HepG2 (cell line): ENCODE data around the gene LRTM2. TPM values are rescaled to one million over a fixed set of nuclear protein-coding genes. Genes with fewer than 3 reads are reported as not detected.
A peak's percentile ranks its signal among the peaks of the same experiment; 100 is the strongest.

Source experiments
- ATAC-seq: fragments of 200-7000 bp; cut with Tn5 transposase; 3 replicates; pipeline ENCODE4 v1.9.1; 2020; ENCODE audit warnings: mild to moderate bottlenecking, moderate library complexity
- BruUV-seq: library from RNA; stranded (reverse); fragments of 400-500 nt; replicated peaks from 2 replicates; lab custom pipeline; 2021; lab: Mats Ljungman, UMichigan
- CTCF ChIA-PET: fragments of 300-600 bp; formaldehyde crosslinking; extraction: SDS; loops from one replicate; lab custom pipeline; 2021; ENCODE audit warnings: low total read pairs, inconsistent platforms, low intra/inter-chr PET ratio; lab: Yijun Ruan, JAX
- POLR2A ChIA-PET: fragments of 350-600 bp; sonication (Branson Sonifier 250); formaldehyde crosslinking; loops from one replicate; lab custom pipeline; 2020; ENCODE audit warnings: antibody characterized with exemption, inconsistent platforms; lab: Yijun Ruan, JAX
- DNase-seq: peaks from one replicate; pipeline ENCODE4 v3.0.0-alpha.2; 2015; ENCODE audit warnings: low spot score
- FAIRE-seq: peaks from 3 replicates; lab custom pipeline; 2011; peaks lifted over from hg19 to GRCh38; lab: Jason Lieb, UNC
- H2AFZ ChIP-seq: one replicate; pipeline ENCODE4 v1.6.1; 2011; ENCODE audit warnings: low read length, inconsistent platforms
- H3K27ac ChIP-seq: fragments of 300-600 bp; 3 replicates; pipeline ENCODE4 v1.8.0; 2011; ENCODE audit warnings: mixed run types, mild to moderate bottlenecking, mixed read lengths, low read length, inconsistent platforms; ENCODE audit not compliant: insufficient read depth; ENCODE audit errors: extremely low read length
- H3K27me3 ChIP-seq, 2 experiments: fragments of 200-600 bp in 1 of 2; 2 replicates in 1 of 2; 3 replicates in 1 of 2; pipeline versions ENCODE4 v1.6.0 to v1.8.0; 2011; ENCODE audit warnings: low read length in 2 of 2, mild to moderate bottlenecking in 2 of 2, moderate library complexity in 2 of 2, inconsistent platforms in 1 of 2; ENCODE audit not compliant: insufficient read depth in 2 of 2, control insufficient read depth in 1 of 2
- H3K36me3 ChIP-seq, 2 experiments: fragments of 200-600 bp in 1 of 2; replicated peaks in 1 of 2; 2 replicates in 1 of 2; 3 replicates in 1 of 2; pipeline versions ENCODE4 v1.5.1 to v1.8.0; 2011; ENCODE audit warnings: low read length in 2 of 2, inconsistent platforms in 1 of 2; ENCODE audit not compliant: insufficient read depth in 2 of 2, control insufficient read depth in 1 of 2
- H3K4me1 ChIP-seq: 2 replicates; pipeline ENCODE4 v1.5.1; 2012; ENCODE audit warnings: low read length, inconsistent platforms; ENCODE audit not compliant: insufficient read depth
- H3K4me2 ChIP-seq: 2 replicates; pipeline ENCODE4 v1.6.0; 2011; ENCODE audit warnings: low read depth, low read length, inconsistent platforms
- H3K4me3 ChIP-seq, 3 experiments: fragments of 200-600 bp in 1 of 3; sonication (generic), shearing (Covaris generic) in 1 of 3; replicated peaks in 1 of 3; 2 replicates each; pipeline ENCODE4 v1.5.1; 2011 to 2016; ENCODE audit warnings: low read length in 3 of 3, inconsistent platforms in 2 of 3, low read depth in 2 of 3, mild to moderate bottlenecking in 2 of 3, control low read depth in 1 of 3, mixed read lengths in 1 of 3; ENCODE audit not compliant: insufficient read depth in 1 of 3
- H3K79me2 ChIP-seq: one replicate; pipeline ENCODE4 v1.6.1; 2011; ENCODE audit warnings: low read length, inconsistent platforms; ENCODE audit not compliant: insufficient read depth
- H3K9ac ChIP-seq: 2 replicates; pipeline ENCODE4 v1.6.0; 2011; ENCODE audit warnings: mild to moderate bottlenecking, low read depth, low read length, inconsistent platforms; ENCODE audit not compliant: insufficient read depth
- H3K9me3 ChIP-seq: 2 replicates; pipeline ENCODE4 v1.5.1; 2012; ENCODE audit warnings: mild to moderate bottlenecking, low read length
- H4K20me1 ChIP-seq: 2 replicates; pipeline ENCODE4 v1.6.0; 2011; ENCODE audit warnings: inconsistent platforms, mild to moderate bottlenecking, low read length, moderate library complexity; ENCODE audit not compliant: insufficient read depth
- PAF1 ChIP-seq: IDR thresholded peaks from 2 replicates; pipeline ENCODE4 v1.6.1; 2016; ENCODE audit warnings: missing genetic modification reagents, missing compliant biosample characterization
- ZBTB38 ChIP-seq: sonication (generic); formaldehyde crosslinking; IDR thresholded peaks from 2 replicates; pipeline ENCODE4 v1.5.1; 2020; ENCODE audit warnings: mild to moderate bottlenecking, missing genetic modification reagents
- ZBTB40 ChIP-seq, 2 experiments: fragments of 450-650 bp in 1 of 2; sonication (generic) in 1 of 2; formaldehyde crosslinking in 1 of 2; IDR thresholded peaks; 2 replicates each; pipeline versions ENCODE4 v1.6.1 to v1.8.0; 2016 to 2022; ENCODE audit warnings: antibody characterized with exemption in 1 of 2, mild to moderate bottlenecking in 1 of 2, missing genetic modification reagents in 1 of 2
- WGBS: methylation state at CpG from one replicate; pipeline ENCODE4 v1.1.6; 2017; ENCODE audit warnings: low lambda C conversion rate; 5-methylcytosine and 5-hydroxymethylcytosine counted together
- in situ Hi-C: cut with HindIII; loops from 2 replicates; pipeline ENCODE4 v1.10.0; 2017; ENCODE audit warnings: low pct_unique_long_range_greater_than_20kb; ENCODE audit not compliant: extremely low pct_ligation_motif_present
- intact Hi-C: fragments of 100-400 bp; cut with micrococcal nuclease; formaldehyde crosslinking; loops from one replicate; pipeline ENCODE4 v1.10.0; 2022; ENCODE audit not compliant: unreplicated experiment
- polyA plus RNA-seq, 8 experiments: library from polyadenylated mRNA; depleted of rRNA in 3 of 8; stranded (reverse) in 7 of 8; unstranded in 1 of 8; fragments of >200 nt; fragmentation: Illumina TruSeq in 4 of 8; extraction: Trizol in 4 of 8; gene quantifications; 2 replicates each; pipeline versions ENCODE4 v1.2.1 to v1.2.3, GENCODE V29; 2011 to 2016; ENCODE audit warnings: low read depth in 4 of 8, missing spikeins in 1 of 8, mixed read lengths in 1 of 8; ENCODE audit not compliant: insufficient read depth in 1 of 8
- total RNA-seq, 5 experiments: library from RNA; depleted of rRNA; stranded (reverse); fragments of >200 nt; fragmentation: Illumina TruSeq; extraction: Trizol; gene quantifications; 2 replicates each; pipeline ENCODE4 v1.2.3, GENCODE V29; 2016; ENCODE audit warnings: low read depth in 1 of 5

The LRTM2 gene
- total and polyA plus RNA-seq, 2 of the 13 experiments (the other 11 are each of a cell fraction or from before 2014, with no cell fraction given) = 0.09 TPM; not detected in 1

- H4K20me1 ChIP-seq = no peaks in the 10 kb centered on the region
- FAIRE-seq (no peak), DNase-seq (no peak), ATAC-seq (no peak)
- no peaks in the 10 kb centered on the region for H3K9me3 ChIP-seq
- H3K27me3 ChIP-seq = peaks cover 6 to 19% of the 10 kb centered on the region in 2 experiments; a peak in 4 of 5 replicates
- ChIA-PET CTCF (no interaction called here), POLR2A (no interaction called here)
- no peaks in the 10 kb centered on the region for H3K79me2 ChIP-seq
- H2AFZ ChIP-seq = no peak overlapping the region
- BruUV-seq = no TSS peak
- intact Hi-C loops = no loop called here
- no peaks in the 10 kb centered on the region for H3K36me3 ChIP-seq
- in situ Hi-C loops = no loop called here
- H3K4me1 ChIP-seq = peaks cover 61% of the 10 kb centered on the region
- no peak overlapping the region for H3K4me2 ChIP-seq
- no peak overlapping the region for H3K4me3 ChIP-seq
- TF ChIP-seq PAF1 (CRISPR knock-in tag) = no peak
- TF ChIP-seq ZBTB40 (IDR thresholded peaks at IDR 0.05) = no peak
- TF ChIP-seq ZBTB40 (CRISPR knock-in tag; IDR thresholded peaks at IDR 0.05) = no peak
- peak; percentile 51; the same call in 1 of the 2 replicates for TF ChIP-seq ZBTB38 (CRISPR knock-in tag)
- no peak overlapping the region for H3K27ac ChIP-seq
- H3K9ac ChIP-seq = no peak overlapping the region
- 90% methylated on average over 11 of the region's 15 CpGs for WGBS
Observed at GRCh38 chr12:1838994-1839365, 18.6 kb downstream of the LRTM2 start.
